Neural cell (in vitro differentiated cells): ENCODE results near the gene NFIX. TPM values are rescaled to one million over a fixed set of nuclear protein-coding genes. Genes with fewer than 3 reads are reported as not detected.

Source experiments
- H2AFZ ChIP-seq: fragments of 200-600, 300-800 bp; sonication (generic), shearing (Covaris generic); 2 replicates; pipeline ENCODE4 v1.6.0; 2014; ENCODE audit warnings: low read depth, mild to moderate bottlenecking, antibody characterized with exemption, low read length, moderate library complexity
- H3F3A ChIP-seq: fragments of 200-600 bp; shearing (Covaris generic); 2 replicates; pipeline ENCODE4 v1.6.1; 2016; ENCODE audit warnings: mild to moderate bottlenecking, moderate library complexity, mixed read lengths, antibody characterized with exemption, low read length; ENCODE audit not compliant: insufficient read depth, poor library complexity, severe bottlenecking
- H3K27ac ChIP-seq: fragments of 200-600, 300-800 bp; sonication (generic), shearing (Covaris generic); 2 replicates; pipeline ENCODE4 v1.5.1; 2014; ENCODE audit warnings: mild to moderate bottlenecking, low read length, moderate library complexity
- H3K27me3 ChIP-seq: fragments of 300-800, 200-600 bp; sonication (generic), shearing (Covaris generic); 2 replicates; pipeline ENCODE4 v1.6.0; 2014; ENCODE audit warnings: mild to moderate bottlenecking, low read depth, low read length, moderate library complexity; ENCODE audit not compliant: insufficient read depth
- H3K36me3 ChIP-seq: fragments of 300-800, 200-600 bp; sonication (generic), shearing (Covaris generic); 2 replicates; pipeline ENCODE4 v1.5.1; 2014; ENCODE audit warnings: mild to moderate bottlenecking, antibody characterized with exemption, low read length, moderate library complexity; ENCODE audit not compliant: insufficient read depth
- H3K4me2 ChIP-seq: fragments of 300-800, 200-600 bp; sonication (generic), shearing (Covaris generic); 2 replicates; pipeline ENCODE4 v1.6.0; 2014; ENCODE audit warnings: mild to moderate bottlenecking, low read length
- H3K4me3 ChIP-seq: fragments of 300-800, 200-600 bp; sonication (generic), shearing (Covaris generic); 2 replicates; pipeline ENCODE4 v1.5.1; 2014; ENCODE audit warnings: mild to moderate bottlenecking, low read length, moderate library complexity
- H3K79me2 ChIP-seq: fragments of 200-600 bp; shearing (Covaris generic); replicated peaks from 2 replicates; pipeline ENCODE4 v1.6.0; 2014; ENCODE audit warnings: mild to moderate bottlenecking, low read length, moderate library complexity; ENCODE audit not compliant: insufficient read depth
- H3K9ac ChIP-seq: fragments of 300-800, 200-600 bp; sonication (generic), shearing (Covaris generic); 2 replicates; pipeline ENCODE4 v1.6.1; 2016; ENCODE audit warnings: mild to moderate bottlenecking, low read length, mixed read lengths
- H3K9me2 ChIP-seq: fragments of 200-600 bp; shearing (Covaris generic); 2 replicates; pipeline ENCODE4 v1.6.1; 2016; ENCODE audit warnings: mild to moderate bottlenecking, low read length, mixed read lengths; ENCODE audit not compliant: insufficient read depth
- H3K9me3 ChIP-seq: fragments of 200-600, 300-800 bp; sonication (generic), shearing (Covaris generic); 2 replicates; pipeline ENCODE4 v1.6.1; 2016; ENCODE audit warnings: mild to moderate bottlenecking, mixed run types, low read length, moderate library complexity, mixed read lengths
- H4K20me1 ChIP-seq: fragments of 200-600 bp; shearing (Covaris generic); 2 replicates; pipeline ENCODE4 v1.6.1; 2016; ENCODE audit warnings: mild to moderate bottlenecking, mixed run types; ENCODE audit not compliant: insufficient read depth
- CTCF ChIP-seq: fragments of 450-650 bp; IDR thresholded peaks from 2 replicates; pipeline ENCODE4 v1.5.1; 2014; ENCODE audit warnings: antibody characterized with exemption, mild to moderate bottlenecking, moderate library complexity; ENCODE audit not compliant: poor library complexity, severe bottlenecking
- EP300 ChIP-seq: fragments of 450-650 bp; conservative IDR thresholded peaks from 2 replicates; pipeline ENCODE4 v1.6.1; 2014; ENCODE audit warnings: antibody characterized with exemption, mild to moderate bottlenecking, moderate library complexity; ENCODE audit not compliant: poor library complexity, severe bottlenecking
- EZH2 ChIP-seq: fragments of 200-600, 300-800 bp; shearing (Covaris generic), sonication (generic); IDR thresholded peaks from 2 replicates; pipeline ENCODE4 v1.6.1; 2014; ENCODE audit warnings: antibody characterized with exemption, low read length, borderline replicate concordance, mild to moderate bottlenecking; ENCODE audit not compliant: insufficient read depth, poor library complexity, severe bottlenecking
- MXI1 ChIP-seq: fragments of 450-650 bp; conservative IDR thresholded peaks from 2 replicates; pipeline ENCODE4 v1.6.1; 2014; ENCODE audit warnings: antibody characterized with exemption, mild to moderate bottlenecking; ENCODE audit not compliant: poor library complexity, severe bottlenecking
- POLR2AphosphoS5 ChIP-seq: IDR thresholded peaks from 2 replicates; pipeline ENCODE4 v1.6.1; 2012
- RAD21 ChIP-seq: fragments of 450-650 bp; conservative IDR thresholded peaks from 2 replicates; pipeline ENCODE4 v1.6.1; 2014; ENCODE audit warnings: antibody characterized with exemption, mild to moderate bottlenecking, moderate library complexity
- REST ChIP-seq: IDR thresholded peaks from 2 replicates; pipeline ENCODE4 v1.6.1; 2012; ENCODE audit warnings: borderline replicate concordance
- SMC3 ChIP-seq: fragments of 450-650 bp; conservative IDR thresholded peaks from 2 replicates; pipeline ENCODE4 v1.6.1; 2014; ENCODE audit warnings: antibody characterized with exemption, mild to moderate bottlenecking, moderate library complexity; ENCODE audit not compliant: poor library complexity
- TAF1 ChIP-seq: IDR thresholded peaks from 2 replicates; pipeline ENCODE4 v1.6.1; 2012; ENCODE audit warnings: low read depth
- polyA plus RNA-seq: library from polyadenylated mRNA; depleted of rRNA; stranded (reverse); fragments of >200 nt; gene quantifications from 2 replicates; pipeline ENCODE4 v1.2.3, GENCODE V29; 2014

Gene NFIX
- polyA plus RNA-seq, 1 donor from 2014 or later, result not detected

- Histone ChIP-seq H3K36me3 (no peaks in the 10 kb centered on the region), H3K4me3 (no peak overlapping the region), H3K4me2 (no peak overlapping the region), H3K79me2 (no peaks in the 10 kb centered on the region), H3K9me2 (no peaks in the 10 kb centered on the region), H3K9me3 (no peaks in the 10 kb centered on the region), H3K27me3 (no peaks in the 10 kb centered on the region), H3K9ac (no peak overlapping the region), H4K20me1 (no peaks in the 10 kb centered on the region), H3K27ac (no peak overlapping the region), H3F3A (no peaks in the 10 kb centered on the region), H2AFZ (no peak overlapping the region)
- no peak for TF ChIP-seq EZH2
- TF ChIP-seq RAD21, result no peak
- no peak for TF ChIP-seq TAF1
- TF ChIP-seq MXI1, result no peak
- no peak for TF ChIP-seq SMC3
- no peak for TF ChIP-seq EP300
- TF ChIP-seq CTCF, result no peak
Measured at GRCh38 chr19:13109361-13110098, 114.3 kb downstream of the NFIX start.

DNA sequence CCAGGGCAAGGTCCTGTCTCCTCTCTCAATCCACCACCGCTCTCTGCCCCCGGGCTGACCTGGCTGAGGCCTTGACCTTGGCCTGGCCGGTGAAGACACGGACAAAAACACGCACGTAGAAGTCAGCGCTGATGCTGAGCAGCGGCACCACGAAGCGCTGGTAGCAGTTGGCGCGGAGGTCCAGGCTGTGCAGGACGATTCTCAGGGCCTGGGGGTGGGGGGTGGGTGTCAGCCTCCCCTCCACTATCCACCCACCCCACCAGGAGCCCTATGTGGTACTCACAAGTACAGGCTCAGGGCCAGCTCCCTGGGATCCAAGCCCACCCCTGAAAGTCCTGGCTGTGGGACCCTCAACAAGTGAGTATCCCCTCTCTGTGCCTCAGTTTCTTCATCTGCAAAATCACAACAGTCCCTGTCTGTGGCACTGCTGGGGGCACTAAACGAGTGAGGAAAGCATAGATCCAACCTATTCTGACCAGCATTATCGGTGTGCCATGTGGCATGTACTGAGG, 114.9 kb downstream of the NFIX start:
- Histone ChIP-seq H3F3A (no peaks in the 10 kb centered on the region), H3K36me3 (no peaks in the 10 kb centered on the region), H2AFZ (no peak overlapping the region), H3K9me2 (no peaks in the 10 kb centered on the region), H3K4me2 (no peak overlapping the region), H3K9ac (no peak overlapping the region), H4K20me1 (no peaks in the 10 kb centered on the region), H3K79me2 (no peaks in the 10 kb centered on the region), H3K27ac (no peak overlapping the region), H3K27me3 (no peaks in the 10 kb centered on the region), H3K4me3 (no peak overlapping the region), H3K9me3 (no peaks in the 10 kb centered on the region)
- TF ChIP-seq MXI1 (no peak), EP300 (no peak), SMC3 (no peak), POLR2AphosphoS5 (no peak), CTCF (no peak), RAD21 (no peak), REST (no peak), EZH2 (no peak), TAF1 (no peak)
